Adipocyte (in vitro differentiated cells): Measurements from ENCODE around the gene C20orf144.
"Not testable (repeated sequence)": the region's sequence is repeated elsewhere in the genome, so short reads cannot be mapped to it uniquely, and the experiment has no call there.

ENCODE experiments used
- DNase-seq: peaks from one replicate; pipeline ENCODE4 v3.0.0-alpha.2; 2015; ENCODE audit warnings: low read depth
- H3K27me3 ChIP-seq: replicated peaks from 2 replicates; pipeline ENCODE4 v1.7.0; 2013; ENCODE audit warnings: mild to moderate bottlenecking, low read length, moderate library complexity; ENCODE audit not compliant: control insufficient read depth, insufficient read depth
- H3K36me3 ChIP-seq: 2 replicates; pipeline ENCODE4 v1.7.0; 2013; ENCODE audit warnings: low read length, mild to moderate bottlenecking, moderate library complexity; ENCODE audit not compliant: control insufficient read depth, insufficient read depth, severe bottlenecking
- H3K4me1 ChIP-seq: 2 replicates; pipeline ENCODE4 v1.7.0; 2013; ENCODE audit warnings: mild to moderate bottlenecking, low read length, moderate library complexity; ENCODE audit not compliant: control insufficient read depth, insufficient read depth
- H3K4me3 ChIP-seq: 2 replicates; pipeline ENCODE4 v1.7.0; 2013; ENCODE audit warnings: mild to moderate bottlenecking, low read length, moderate library complexity
- H3K9ac ChIP-seq: 2 replicates; pipeline ENCODE4 v1.7.0; 2013; ENCODE audit warnings: mild to moderate bottlenecking, low read length, moderate library complexity
- H3K9me3 ChIP-seq: 2 replicates; pipeline ENCODE4 v1.7.0; 2013; ENCODE audit warnings: mild to moderate bottlenecking, low read length, moderate library complexity; ENCODE audit not compliant: control insufficient read depth

The C20orf144 gene

DNA sequence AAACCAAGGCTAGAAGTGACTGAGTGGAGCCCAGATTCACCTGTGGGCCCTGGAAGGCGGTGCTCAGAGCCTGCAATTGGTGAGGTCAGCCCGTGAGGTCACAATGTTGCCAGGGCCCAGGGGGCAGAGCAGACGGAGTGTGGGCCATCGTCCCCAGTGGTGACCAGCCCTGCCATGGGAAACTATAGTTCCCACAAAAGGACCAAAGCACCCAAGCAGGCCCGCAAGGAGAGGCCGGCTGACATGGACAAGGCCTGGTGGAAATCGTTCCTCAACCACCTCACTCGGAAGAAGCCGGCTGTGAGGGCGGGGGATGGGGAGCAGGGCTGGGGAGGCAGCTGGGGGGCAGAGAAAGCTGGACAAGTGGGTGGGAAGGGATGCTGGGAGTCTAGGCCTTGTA is at the start of gene C20orf144:
Gene C20orf144 (plus strand): TSS at position 156 of the 400 bp plus-strand sequence. CDS start 19 bp downstream, at position 175.
- Histone ChIP-seq H3K4me3 (peak within 1 kb of the TSS; percentile 85), H3K36me3 (peaks cover 22% of the 10 kb centered on the region), H3K9me3 (no peaks in the 10 kb centered on the region), H3K4me1 (peaks cover 19% of the 10 kb centered on the region), H3K9ac (peak within 1 kb of the TSS; percentile 92), H3K27me3 (no peaks in the 10 kb centered on the region)
- DNase-seq = no peak

DNA sequence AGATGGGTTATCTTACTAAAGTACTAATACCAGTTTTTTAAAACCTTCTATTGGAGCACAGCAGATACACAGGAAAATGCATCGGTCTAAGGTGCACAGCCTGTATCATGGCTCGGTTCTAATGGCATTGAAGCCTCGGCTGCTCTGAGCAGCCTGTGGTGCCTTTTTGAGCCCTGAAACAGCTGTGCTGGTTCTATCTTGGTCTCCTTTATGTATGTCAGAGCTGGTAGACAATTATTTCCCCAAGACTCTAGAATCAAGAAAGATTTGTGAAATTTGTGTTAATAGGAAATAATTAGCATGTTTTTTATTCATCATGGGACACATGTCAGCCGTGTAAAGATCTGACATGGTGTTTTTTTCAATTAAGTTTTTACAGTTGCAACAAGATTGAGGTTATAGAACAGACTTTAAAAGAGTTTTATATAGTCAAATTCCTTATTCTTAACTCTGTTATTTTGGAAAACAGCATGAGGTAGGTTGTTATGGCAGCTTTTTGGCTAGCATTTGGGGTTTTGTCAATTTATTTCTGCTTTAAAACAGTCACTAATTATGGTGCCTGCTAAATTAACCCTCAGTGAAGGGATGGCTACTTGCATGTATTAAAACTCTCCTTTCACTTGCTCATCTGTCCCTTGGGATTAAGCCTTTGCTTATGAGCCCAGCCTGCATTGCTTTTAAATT is 40.3 kb upstream of the C20orf144 start:
- Histone ChIP-seq H3K36me3 (peaks cover 39% of the 10 kb centered on the region), H3K27me3 (no peaks in the 10 kb centered on the region), H3K9me3 (no peaks in the 10 kb centered on the region), H3K9ac (no peak overlapping the region), H3K4me3 (no peak overlapping the region), H3K4me1 (no peaks in the 10 kb centered on the region)
- no peak for DNase-seq

DNA sequence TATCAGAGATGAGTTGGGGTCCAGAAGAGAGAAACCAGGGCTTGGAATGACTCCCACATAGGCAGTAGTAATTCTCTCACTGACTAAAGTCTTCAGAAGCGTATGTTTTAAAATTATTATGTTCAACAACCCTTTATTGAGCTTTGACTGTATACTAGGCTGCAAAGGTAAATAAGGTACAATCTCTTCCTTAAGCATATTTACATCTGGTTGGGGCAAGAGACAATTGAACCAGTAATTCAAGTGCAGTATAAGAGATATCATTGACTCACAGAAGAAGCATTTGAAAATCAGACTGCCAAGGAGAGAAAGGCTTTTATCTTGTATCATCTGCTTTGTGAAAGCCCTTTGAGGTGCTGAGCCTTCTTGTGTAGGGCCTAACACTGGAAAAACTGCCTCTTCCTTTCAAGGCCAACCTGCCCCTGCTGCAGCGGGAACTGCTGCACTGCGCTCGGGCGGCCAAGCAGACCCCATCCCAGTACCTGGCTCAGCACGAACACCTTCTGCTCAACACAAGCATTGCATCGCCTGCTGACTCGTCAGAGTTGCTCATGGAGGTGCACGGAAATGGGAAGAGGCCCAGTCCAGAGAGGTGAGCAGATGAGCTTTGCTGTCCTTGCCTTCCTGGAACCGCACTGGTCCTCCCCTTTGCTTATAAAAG is 39.3 kb upstream of the C20orf144 start:
- Histone ChIP-seq H3K4me1 (no peaks in the 10 kb centered on the region), H3K36me3 (peaks cover 35% of the 10 kb centered on the region), H3K9me3 (no peaks in the 10 kb centered on the region), H3K27me3 (no peaks in the 10 kb centered on the region), H3K4me3 (no peak overlapping the region), H3K9ac (no peak overlapping the region)
- no peak for DNase-seq

GRCh38 chr20:33624399-33624798 is 37.7 kb upstream of the C20orf144 start:
- Histone ChIP-seq H3K4me1 (no peaks in the 10 kb centered on the region), H3K9ac (no peak overlapping the region), H3K4me3 (no peak overlapping the region), H3K9me3 (no peaks in the 10 kb centered on the region), H3K36me3 (peaks cover 51% of the 10 kb centered on the region), H3K27me3 (no peaks in the 10 kb centered on the region)
- DNase-seq = no peak

DNA sequence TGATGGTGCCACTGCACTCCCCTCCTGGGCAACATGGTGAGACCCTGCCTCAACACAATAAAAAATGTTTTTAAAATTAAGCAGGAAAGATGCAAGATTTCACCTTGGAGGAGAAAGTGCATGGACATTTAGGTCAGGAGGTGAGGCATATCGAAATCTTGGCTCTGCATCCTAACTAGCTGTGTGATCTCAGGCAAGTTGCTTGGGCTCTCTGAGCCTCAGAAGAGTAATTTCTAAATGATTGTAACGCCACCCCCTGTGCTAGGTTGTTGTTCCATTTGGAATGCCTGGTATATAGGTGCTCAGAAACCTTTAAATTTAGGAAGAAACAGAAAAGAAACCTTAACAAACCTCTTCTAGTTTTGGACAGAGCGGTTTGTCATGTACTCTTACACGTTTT is 35.9 kb upstream of the C20orf144 start:
- DNase-seq = no peak
- H3K4me1 ChIP-seq = no peaks in the 10 kb centered on the region
- H3K9ac ChIP-seq = no peak overlapping the region
- H3K4me3 ChIP-seq = no peak overlapping the region
- H3K36me3 ChIP-seq = peaks cover 65% of the 10 kb centered on the region
- no peaks in the 10 kb centered on the region for H3K9me3 ChIP-seq
- H3K27me3 ChIP-seq = no peaks in the 10 kb centered on the region

GRCh38 chr20:33627577-33628216 is 34.4 kb upstream of the C20orf144 start:
- Histone ChIP-seq H3K4me1 (no peaks in the 10 kb centered on the region), H3K27me3 (no peaks in the 10 kb centered on the region), H3K36me3 (peaks cover 65% of the 10 kb centered on the region), H3K9me3 (no peaks in the 10 kb centered on the region), H3K9ac (no peak overlapping the region), H3K4me3 (no peak overlapping the region)
- no peak for DNase-seq

DNA sequence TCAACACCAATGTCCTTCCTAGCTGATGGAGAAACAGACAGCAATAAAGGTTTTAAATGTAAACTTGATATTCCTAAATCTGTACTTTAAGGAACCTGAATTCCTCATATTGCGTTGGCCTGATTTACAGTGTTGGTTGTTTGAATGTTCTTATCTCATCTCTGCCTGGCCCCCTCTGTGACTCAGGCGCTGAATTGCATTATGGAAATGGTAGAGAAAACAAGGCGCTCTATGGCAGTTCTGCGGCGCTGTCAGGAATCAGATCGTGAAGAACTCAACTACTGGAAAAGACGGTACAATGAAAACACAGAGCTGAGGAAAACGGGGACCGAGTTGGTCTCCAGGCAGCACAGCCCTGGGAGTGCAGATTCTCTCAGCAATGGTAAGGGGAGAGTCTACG is 32.6 kb upstream of the C20orf144 start:
- Histone ChIP-seq H3K9me3 (no peaks in the 10 kb centered on the region), H3K9ac (no peak overlapping the region), H3K4me3 (no peak overlapping the region), H3K4me1 (no peaks in the 10 kb centered on the region), H3K36me3 (peaks cover 60% of the 10 kb centered on the region), H3K27me3 (no peaks in the 10 kb centered on the region)
- no peak for DNase-seq

GRCh38 chr20:33629979-33630378 is 32.1 kb upstream of the C20orf144 start:
- no peak overlapping the region for H3K4me3 ChIP-seq
- no peaks in the 10 kb centered on the region for H3K9me3 ChIP-seq
- H3K36me3 ChIP-seq = peaks cover 56% of the 10 kb centered on the region
- no peak overlapping the region for H3K9ac ChIP-seq
- no peak for DNase-seq
- no peaks in the 10 kb centered on the region for H3K4me1 ChIP-seq
- H3K27me3 ChIP-seq = no peaks in the 10 kb centered on the region

DNA sequence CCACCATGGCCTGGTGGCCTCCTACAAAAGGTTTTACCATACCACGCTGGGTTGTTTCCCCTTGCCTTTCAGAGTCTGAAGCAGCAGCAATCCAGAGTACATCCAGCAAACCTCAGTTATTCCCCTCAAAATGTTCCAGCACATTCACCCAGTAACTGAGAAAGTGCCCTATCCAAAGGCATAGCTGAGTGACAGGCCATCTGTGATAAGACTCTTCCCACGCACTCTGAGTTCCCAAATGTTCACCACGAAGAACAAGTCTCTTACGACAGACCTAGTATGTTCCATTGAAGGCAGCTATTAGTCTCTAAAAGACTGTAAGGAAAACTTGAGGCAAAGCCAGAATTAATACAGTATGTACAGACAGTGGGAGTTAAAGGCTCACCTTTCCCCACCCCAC is 31.6 kb upstream of the C20orf144 start:
- H3K9ac ChIP-seq = no peak overlapping the region
- H3K4me3 ChIP-seq = no peak overlapping the region
- no peaks in the 10 kb centered on the region for H3K4me1 ChIP-seq
- DNase-seq = no peak
- peaks cover 54% of the 10 kb centered on the region for H3K36me3 ChIP-seq
- H3K27me3 ChIP-seq = no peaks in the 10 kb centered on the region
- H3K9me3 ChIP-seq = no peaks in the 10 kb centered on the region

GRCh38 chr20:33631910-33632309 is 30.2 kb upstream of the C20orf144 start:
- H3K9ac ChIP-seq, H3K4me1 ChIP-seq, DNase-seq, H3K27me3 ChIP-seq, H3K9me3 ChIP-seq, H3K4me3 ChIP-seq: not testable (repeated sequence)
- peaks cover 51% of the 10 kb centered on the region for H3K36me3 ChIP-seq

- Histone ChIP-seq H3K36me3 (peaks cover 49% of the 10 kb centered on the region), H3K27me3 (no peaks in the 10 kb centered on the region), H3K4me1 (no peaks in the 10 kb centered on the region), H3K9ac (no peak overlapping the region), H3K9me3 (no peaks in the 10 kb centered on the region), H3K4me3 (no peak overlapping the region)
- no peak for DNase-seq
These were observed 26.8 kb upstream of the C20orf144 start for GRCh38 chr20:33635341-33635740.
